Bronchial epithelial cell (primary cell): ENCODE data around the gene ARF4. TPM values are rescaled to one million over a fixed set of nuclear protein-coding genes. Genes with fewer than 3 reads are reported as not detected.
A peak's percentile ranks its signal among the peaks of the same experiment; 100 is the strongest.

Experiments
- DNase-seq: peaks from one replicate; pipeline ENCODE4 v3.0.0-alpha.2; 2010; ENCODE audit warnings: low read depth
- FAIRE-seq: peaks from 2 replicates; lab custom pipeline; 2011; peaks lifted over from hg19 to GRCh38; lab: Jason Lieb, UNC
- H3K27me3 ChIP-seq: 2 replicates; pipeline ENCODE4 v1.5.1; 2011; ENCODE audit warnings: low read length; ENCODE audit not compliant: control insufficient read depth, insufficient read depth
- H3K36me3 ChIP-seq: 2 replicates; pipeline ENCODE4 v1.5.1; 2011; ENCODE audit warnings: low read length; ENCODE audit not compliant: control insufficient read depth, insufficient read depth
- H3K4me3 ChIP-seq: 2 replicates; pipeline ENCODE4 v1.5.1; 2011; ENCODE audit warnings: mild to moderate bottlenecking, low read depth, low read length, control low read depth
- total RNA-seq: library from RNA; depleted of rRNA; stranded (reverse); fragments of >200 nt; gene quantifications from 2 replicates; pipeline ENCODE4 v1.2.1, GENCODE V29; 2014
- TF ChIP-seq, protein P1 (sequence below): IDR thresholded peaks from 2 replicates; pipeline ENCODE4 v1.5.1; 2011; ENCODE audit warnings: mild to moderate bottlenecking, moderate library complexity, low read length, control low read depth, inconsistent platforms; ENCODE audit not compliant: insufficient read depth, severe bottlenecking

Gene ARF4
- total RNA-seq, 1 donor from 2014 or later, result 91.4 TPM

GRCh38 chr3:57559526-57559925 is 37.6 kb downstream of the ARF4 start:
- TF ChIP-seq, protein P1, sequence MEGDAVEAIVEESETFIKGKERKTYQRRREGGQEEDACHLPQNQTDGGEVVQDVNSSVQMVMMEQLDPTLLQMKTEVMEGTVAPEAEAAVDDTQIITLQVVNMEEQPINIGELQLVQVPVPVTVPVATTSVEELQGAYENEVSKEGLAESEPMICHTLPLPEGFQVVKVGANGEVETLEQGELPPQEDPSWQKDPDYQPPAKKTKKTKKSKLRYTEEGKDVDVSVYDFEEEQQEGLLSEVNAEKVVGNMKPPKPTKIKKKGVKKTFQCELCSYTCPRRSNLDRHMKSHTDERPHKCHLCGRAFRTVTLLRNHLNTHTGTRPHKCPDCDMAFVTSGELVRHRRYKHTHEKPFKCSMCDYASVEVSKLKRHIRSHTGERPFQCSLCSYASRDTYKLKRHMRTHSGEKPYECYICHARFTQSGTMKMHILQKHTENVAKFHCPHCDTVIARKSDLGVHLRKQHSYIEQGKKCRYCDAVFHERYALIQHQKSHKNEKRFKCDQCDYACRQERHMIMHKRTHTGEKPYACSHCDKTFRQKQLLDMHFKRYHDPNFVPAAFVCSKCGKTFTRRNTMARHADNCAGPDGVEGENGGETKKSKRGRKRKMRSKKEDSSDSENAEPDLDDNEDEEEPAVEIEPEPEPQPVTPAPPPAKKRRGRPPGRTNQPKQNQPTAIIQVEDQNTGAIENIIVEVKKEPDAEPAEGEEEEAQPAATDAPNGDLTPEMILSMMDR, result no peak
- no peak for FAIRE-seq
- H3K36me3 ChIP-seq, result no peaks in the 10 kb centered on the region
- no peak for DNase-seq
- H3K27me3 ChIP-seq, result no peaks in the 10 kb centered on the region
- H3K4me3 ChIP-seq, result no peak overlapping the region

GRCh38 chr3:57557085-57557537 is 40.0 kb downstream of the ARF4 start:
- Histone ChIP-seq H3K36me3 (no peaks in the 10 kb centered on the region), H3K27me3 (no peaks in the 10 kb centered on the region), H3K4me3 (peak overlapping the region; percentile 83)
- TF ChIP-seq, protein P1, result no peak
- FAIRE-seq (no peak), DNase-seq (peak; percentile 41)

- no peaks in the 10 kb centered on the region for H3K36me3 ChIP-seq
- DNase-seq (no peak), FAIRE-seq (no peak)
- H3K27me3 ChIP-seq, result no peaks in the 10 kb centered on the region
- H3K4me3 ChIP-seq, result peak overlapping the region; percentile 83
- TF ChIP-seq, protein P1, result no peak
Measured at GRCh38 chr3:57556459-57557084, 40.6 kb downstream of the ARF4 start.

DNA sequence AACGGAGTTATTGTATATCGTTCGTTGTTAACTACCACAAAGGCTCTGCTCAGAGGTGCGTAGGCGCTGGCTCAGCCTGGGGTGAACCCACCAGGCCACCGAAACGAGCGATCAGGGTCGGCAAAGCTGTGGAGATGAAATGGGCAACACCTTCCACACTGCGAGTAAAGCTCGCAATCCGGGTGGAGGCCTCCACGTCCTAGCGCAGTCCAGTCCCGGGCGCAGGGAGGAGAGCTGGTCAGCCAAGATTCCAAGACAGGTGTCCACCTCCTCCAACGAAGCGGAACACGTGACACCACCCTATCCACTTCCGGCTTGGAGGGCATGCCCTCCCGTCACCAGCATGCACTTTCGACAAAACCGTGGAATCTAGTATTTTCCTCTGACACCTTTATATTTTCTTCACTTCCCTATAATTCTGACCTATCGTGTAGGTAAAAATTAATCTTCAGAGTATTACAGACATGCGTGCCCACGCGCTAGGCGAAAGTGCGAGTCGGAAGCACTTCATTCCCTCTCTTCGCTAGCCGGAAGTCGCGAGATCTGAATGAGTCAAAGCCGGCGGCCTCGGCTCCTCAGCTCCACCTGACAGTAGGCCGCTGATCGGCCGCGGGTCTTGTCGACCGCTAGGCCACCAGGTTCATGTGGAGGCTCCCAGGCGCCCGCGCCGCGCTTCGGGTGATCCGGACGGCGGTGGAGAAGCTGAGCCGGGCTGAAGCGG is 41.2 kb downstream of the ARF4 start, which contains the start of gene PDE12:
TSS of gene PDE12 (plus strand) at position 537 of the 721 bp plus-strand sequence. CDS start at position 643, 106 bp downstream.
- H3K27me3 ChIP-seq, result no peaks in the 10 kb centered on the region
- FAIRE-seq (no peak), DNase-seq (peak; percentile 77)
- TF ChIP-seq, protein P1, result no peak
- H3K4me3 ChIP-seq, result peak within 1 kb of the TSS; percentile 83
- no peaks in the 10 kb centered on the region for H3K36me3 ChIP-seq

GRCh38 chr3:57555306-57555705 is 41.8 kb downstream of the ARF4 start:
- FAIRE-seq, result no peak

More at GRCh38 chr3:57555306-57555705, 41.8 kb downstream of the ARF4 start:
- no peaks in the 10 kb centered on the region for H3K27me3 ChIP-seq
- H3K36me3 ChIP-seq, result no peaks in the 10 kb centered on the region
- peak overlapping the region; percentile 83 for H3K4me3 ChIP-seq
- TF ChIP-seq, protein P1, result no peak
- DNase-seq, result no peak
